HUES6 (cell line): ENCODE results near the gene DUSP7.
"Not testable (repeated sequence)": the region's sequence is repeated elsewhere in the genome, so short reads cannot be mapped to it uniquely, and the experiment has no call there.

Experiments
- H3K27ac ChIP-seq: 2 replicates; pipeline ENCODE4 v1.7.0; 2013; ENCODE audit warnings: low read depth, mild to moderate bottlenecking, low read length, inconsistent platforms
- H3K27me3 ChIP-seq: 2 replicates; pipeline ENCODE4 v1.6.1; 2013; ENCODE audit warnings: low read length; ENCODE audit not compliant: control insufficient read depth, insufficient read depth
- H3K36me3 ChIP-seq: 2 replicates; pipeline ENCODE4 v1.6.1; 2013; ENCODE audit warnings: low read length; ENCODE audit not compliant: control insufficient read depth, insufficient read depth
- H3K4me1 ChIP-seq: 2 replicates; pipeline ENCODE4 v1.6.1; 2013; ENCODE audit warnings: low read length; ENCODE audit not compliant: control insufficient read depth, insufficient read depth
- H3K4me3 ChIP-seq: 2 replicates; pipeline ENCODE4 v1.5.1; 2013; ENCODE audit warnings: low read depth, low read length
- H3K9ac ChIP-seq: one replicate; pipeline ENCODE4 v1.6.1; 2013; ENCODE audit warnings: mild to moderate bottlenecking, low read length
- H3K9me3 ChIP-seq: 2 replicates; pipeline ENCODE4 v1.6.1; 2013; ENCODE audit warnings: low read depth, low read length; ENCODE audit not compliant: control insufficient read depth, insufficient read depth

The DUSP7 gene

DNA sequence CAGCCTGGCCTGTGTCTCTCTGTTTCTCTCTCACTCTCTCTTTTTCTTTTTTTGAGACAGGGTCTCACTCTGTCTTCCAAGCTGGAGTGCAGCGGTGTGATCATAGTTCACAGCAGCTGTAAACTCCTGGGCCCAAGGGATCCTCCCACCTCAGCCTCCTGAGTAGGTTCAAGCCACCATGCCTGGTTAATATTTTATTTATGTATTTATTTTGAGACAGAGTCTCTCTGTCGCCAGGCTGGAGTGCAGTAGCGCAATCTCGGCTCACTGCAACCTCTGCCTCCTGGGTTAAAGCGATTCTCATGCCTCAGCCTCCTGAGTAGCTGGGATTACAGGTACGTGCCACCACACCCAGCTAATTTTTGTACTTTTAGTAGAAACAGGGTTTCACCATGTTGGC is 22.6 kb downstream of the DUSP7 start:
- not testable (repeated sequence) for H3K4me3 ChIP-seq, H3K9me3 ChIP-seq, H3K36me3 ChIP-seq, H3K9ac ChIP-seq, H3K27me3 ChIP-seq, H3K27ac ChIP-seq, H3K4me1 ChIP-seq

DNA sequence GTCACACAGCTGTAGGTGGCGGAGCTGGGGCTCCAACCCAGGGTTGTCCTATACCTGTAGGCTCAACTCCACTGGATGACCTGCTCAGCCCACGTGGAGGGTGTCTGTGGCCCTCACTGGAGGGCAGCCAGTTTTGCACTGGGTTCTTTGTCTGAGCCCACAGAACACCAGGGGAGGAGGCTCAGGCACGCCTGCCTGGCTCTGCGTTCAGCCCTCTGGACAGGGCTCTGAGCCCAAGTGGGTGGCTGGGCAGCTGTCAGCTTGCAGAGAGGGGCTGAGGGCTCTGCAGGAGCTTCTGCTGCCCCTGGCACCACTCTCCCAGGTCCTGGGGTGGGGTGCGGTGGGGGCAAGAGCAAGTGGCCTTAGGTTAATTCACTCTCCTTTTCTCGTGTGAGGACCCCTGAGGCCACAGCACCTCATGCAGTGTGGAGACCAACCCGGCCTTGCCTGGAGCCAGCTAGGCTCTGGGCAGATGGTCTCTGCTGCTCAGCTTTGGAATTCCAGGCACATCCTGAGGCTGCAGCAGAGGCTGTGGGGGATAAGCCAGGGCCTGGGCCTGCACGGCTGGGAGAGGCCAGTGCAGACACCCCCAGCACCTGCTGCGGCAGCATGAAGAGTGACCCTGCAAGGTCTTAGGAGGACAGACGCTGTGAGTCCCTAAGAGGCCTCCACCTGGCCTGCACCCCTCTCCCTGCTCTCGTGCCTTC is 23.5 kb downstream of the DUSP7 start:
- Histone ChIP-seq H3K27ac (no peak overlapping the region), H3K4me1 (no peaks in the 10 kb centered on the region; the same call in 1 of the 2 replicates), H3K9ac (no peak overlapping the region), H3K4me3 (no peak overlapping the region), H3K9me3 (no peaks in the 10 kb centered on the region), H3K27me3 (no peaks in the 10 kb centered on the region), H3K36me3 (no peaks in the 10 kb centered on the region)

DNA sequence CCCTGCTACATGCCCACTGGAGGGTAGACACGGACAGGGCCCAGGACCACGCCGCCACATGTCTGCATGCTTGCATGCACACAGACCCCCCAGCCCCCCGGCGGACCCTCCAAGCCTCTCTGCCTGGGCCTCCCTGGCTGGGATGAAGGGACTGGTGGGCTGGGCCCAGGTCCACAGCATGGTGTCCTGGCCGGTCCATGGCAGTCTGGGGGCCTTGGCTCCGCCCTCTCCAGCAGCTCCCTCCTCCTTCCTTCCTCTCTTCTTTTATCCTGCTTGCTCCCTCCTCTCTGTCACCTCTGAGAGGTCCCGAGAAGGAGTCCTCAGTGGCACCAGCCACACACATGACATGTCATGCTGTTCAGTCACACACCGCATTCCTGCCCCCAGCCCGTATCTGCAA is 24.5 kb downstream of the DUSP7 start:
- H3K9ac ChIP-seq: no peak overlapping the region
- H3K4me1 ChIP-seq: no peaks in the 10 kb centered on the region; the same call in 1 of the 2 replicates
- H3K9me3 ChIP-seq: no peaks in the 10 kb centered on the region
- H3K27me3 ChIP-seq: no peaks in the 10 kb centered on the region
- no peaks in the 10 kb centered on the region for H3K36me3 ChIP-seq
- H3K4me3 ChIP-seq: no peak overlapping the region
- H3K27ac ChIP-seq: no peak overlapping the region

DNA sequence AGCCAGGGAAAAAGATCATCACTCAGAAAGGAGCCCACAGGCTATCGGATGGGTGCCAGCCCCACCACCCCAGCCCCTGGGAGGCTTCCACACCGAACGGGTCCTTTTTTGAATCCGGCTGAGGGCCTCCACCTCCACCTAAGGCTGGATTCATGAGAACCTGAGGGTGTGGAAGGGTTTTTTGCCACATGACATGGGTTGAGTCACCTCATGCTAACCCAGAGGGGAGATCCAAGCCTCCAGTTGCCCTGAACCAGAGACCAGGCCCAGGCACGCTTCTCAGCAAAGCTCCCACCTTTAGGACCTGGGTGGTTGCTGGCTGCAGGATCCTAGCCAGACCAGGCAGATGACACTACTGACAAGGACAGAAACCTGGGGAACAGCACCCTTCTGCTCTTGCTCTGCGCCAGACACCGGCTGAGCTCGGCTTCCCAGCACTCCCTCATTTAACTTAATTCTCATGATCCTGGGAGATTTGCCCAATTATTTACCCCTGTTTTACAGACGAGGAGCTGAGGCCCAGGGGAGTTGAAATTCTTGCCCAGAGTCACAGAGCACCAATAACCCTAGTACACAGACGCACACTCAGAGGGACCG is 25.6 kb downstream of the DUSP7 start:
- no peak overlapping the region for H3K27ac ChIP-seq
- no peak overlapping the region for H3K9ac ChIP-seq
- H3K4me3 ChIP-seq: no peak overlapping the region
- H3K9me3 ChIP-seq: no peaks in the 10 kb centered on the region
- no peaks in the 10 kb centered on the region for H3K27me3 ChIP-seq
- no peaks in the 10 kb centered on the region; the same call in 1 of the 2 replicates for H3K4me1 ChIP-seq
- H3K36me3 ChIP-seq: no peaks in the 10 kb centered on the region

DNA sequence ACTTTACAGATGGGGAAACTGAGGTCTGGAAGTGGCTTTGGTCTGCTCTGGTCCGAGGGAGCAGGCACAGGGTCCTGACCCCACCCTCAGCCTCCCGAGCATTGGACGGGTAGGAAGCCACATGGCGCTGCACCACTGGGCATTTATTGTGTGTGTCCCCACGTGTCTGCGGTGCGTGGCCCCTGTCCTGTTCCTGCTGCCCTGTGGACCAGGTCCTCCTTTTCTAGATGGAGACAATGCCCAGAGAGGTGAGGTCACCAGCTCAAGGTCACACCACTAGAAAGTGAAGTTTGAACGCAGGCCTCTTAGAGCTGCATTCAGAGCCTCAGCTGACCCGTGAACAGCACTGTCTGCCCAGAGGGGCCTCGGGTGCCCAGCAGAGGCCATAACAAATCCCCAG is 26.8 kb downstream of the DUSP7 start:
- H3K9me3 ChIP-seq: no peaks in the 10 kb centered on the region
- no peaks in the 10 kb centered on the region for H3K27me3 ChIP-seq
- no peaks in the 10 kb centered on the region for H3K36me3 ChIP-seq
- no peak overlapping the region for H3K9ac ChIP-seq
- H3K27ac ChIP-seq: no peak overlapping the region
- no peaks in the 10 kb centered on the region; the same call in 1 of the 2 replicates for H3K4me1 ChIP-seq
- no peak overlapping the region for H3K4me3 ChIP-seq

DNA sequence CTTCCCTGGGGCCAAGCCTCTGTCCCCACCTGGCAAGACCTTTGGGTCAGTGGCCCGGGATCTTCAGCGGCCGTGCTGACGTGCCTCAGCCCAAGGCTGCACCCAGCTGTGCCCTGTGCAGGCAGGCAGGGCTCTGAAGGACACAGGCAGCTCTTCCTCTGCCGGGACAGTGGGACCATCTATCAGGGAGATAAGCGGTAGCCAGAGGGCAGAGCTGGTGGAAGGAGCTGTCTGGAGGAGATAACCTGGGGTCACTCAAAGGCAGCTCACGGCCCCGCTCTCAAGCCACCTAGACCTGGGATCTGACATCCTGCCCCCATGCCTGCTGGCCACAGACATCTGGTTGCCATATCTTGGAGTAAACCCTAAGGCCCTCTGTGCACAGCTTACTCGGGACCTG is 27.3 kb downstream of the DUSP7 start:
- Histone ChIP-seq H3K4me3 (no peak overlapping the region), H3K4me1 (no peaks in the 10 kb centered on the region; the same call in 1 of the 2 replicates), H3K36me3 (no peaks in the 10 kb centered on the region), H3K9ac (no peak overlapping the region), H3K27ac (no peak overlapping the region), H3K9me3 (no peaks in the 10 kb centered on the region), H3K27me3 (no peaks in the 10 kb centered on the region)

DNA sequence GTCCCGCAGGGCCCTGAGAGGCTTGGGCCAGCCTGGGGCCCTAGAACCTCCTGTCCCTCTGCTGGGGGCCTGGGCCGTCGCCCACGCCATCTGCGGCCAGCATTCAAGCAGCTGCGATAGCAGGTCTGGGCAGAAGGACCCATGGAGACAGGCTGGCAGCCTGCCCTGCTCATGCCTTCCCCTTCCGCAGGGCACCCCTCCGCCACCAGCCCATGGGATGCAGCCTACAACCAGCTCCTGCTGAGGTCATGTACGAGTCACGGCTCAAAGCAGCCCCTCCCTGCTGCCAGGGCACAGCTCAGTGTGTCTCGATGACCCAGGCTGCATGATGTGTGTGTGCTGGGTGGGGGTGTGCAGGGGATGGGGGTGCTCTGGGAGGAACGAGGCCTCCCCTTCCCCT is 27.8 kb downstream of the DUSP7 start:
- Histone ChIP-seq H3K9me3 (no peaks in the 10 kb centered on the region), H3K27me3 (no peaks in the 10 kb centered on the region), H3K9ac (no peak overlapping the region), H3K27ac (no peak overlapping the region), H3K4me3 (no peak overlapping the region), H3K36me3 (no peaks in the 10 kb centered on the region), H3K4me1 (no peaks in the 10 kb centered on the region; the same call in 1 of the 2 replicates)

DNA sequence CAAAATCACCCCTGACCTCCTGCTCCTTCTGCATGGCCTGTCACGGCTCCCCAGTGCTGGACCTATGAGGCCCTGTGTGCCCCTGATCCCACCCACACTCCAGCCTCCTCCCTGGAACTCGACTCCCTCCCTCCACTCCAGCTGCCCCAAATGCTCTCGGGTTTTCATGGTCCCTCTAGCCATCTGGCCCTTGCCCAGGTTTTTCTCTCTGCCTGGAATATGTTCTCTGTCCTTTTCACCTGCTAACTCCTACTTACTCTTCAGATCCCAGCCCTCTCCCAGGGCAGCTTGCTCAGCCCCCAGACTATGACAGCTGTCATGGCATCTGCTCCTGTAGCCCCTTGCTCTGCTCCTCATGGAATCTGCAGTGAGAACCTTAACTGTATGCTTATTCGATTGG is 30.3 kb downstream of the DUSP7 start:
- peaks cover 9% of the 10 kb centered on the region for H3K4me1 ChIP-seq
- no peaks in the 10 kb centered on the region for H3K36me3 ChIP-seq
- H3K27ac ChIP-seq: no peak overlapping the region
- H3K4me3 ChIP-seq: no peak overlapping the region
- no peak overlapping the region for H3K9ac ChIP-seq
- H3K27me3 ChIP-seq: no peaks in the 10 kb centered on the region
- H3K9me3 ChIP-seq: no peaks in the 10 kb centered on the region

DNA sequence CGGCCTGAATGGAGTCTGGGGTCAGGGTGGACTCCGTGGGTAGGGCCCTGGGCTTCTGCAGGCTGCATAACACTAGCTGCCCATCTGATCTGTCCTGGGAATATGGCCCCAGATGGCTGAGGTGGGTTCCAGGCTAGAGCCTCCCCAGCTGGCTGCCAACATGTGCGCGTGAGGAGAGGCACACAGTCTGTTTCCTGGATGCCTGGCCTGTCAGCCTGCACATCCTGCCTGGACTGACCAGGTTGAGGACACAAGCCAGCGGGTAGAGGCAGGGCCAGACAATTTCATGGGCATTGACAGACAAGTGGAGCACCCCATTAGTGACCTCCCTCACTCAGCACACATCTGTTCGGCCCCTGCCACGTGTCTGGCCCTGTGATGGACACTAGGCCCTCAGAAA is 30.9 kb downstream of the DUSP7 start:
- Histone ChIP-seq H3K27ac (no peak overlapping the region), H3K4me3 (no peak overlapping the region), H3K27me3 (no peaks in the 10 kb centered on the region), H3K4me1 (peaks cover 9% of the 10 kb centered on the region), H3K9me3 (no peaks in the 10 kb centered on the region), H3K36me3 (no peaks in the 10 kb centered on the region), H3K9ac (no peak overlapping the region)

DNA sequence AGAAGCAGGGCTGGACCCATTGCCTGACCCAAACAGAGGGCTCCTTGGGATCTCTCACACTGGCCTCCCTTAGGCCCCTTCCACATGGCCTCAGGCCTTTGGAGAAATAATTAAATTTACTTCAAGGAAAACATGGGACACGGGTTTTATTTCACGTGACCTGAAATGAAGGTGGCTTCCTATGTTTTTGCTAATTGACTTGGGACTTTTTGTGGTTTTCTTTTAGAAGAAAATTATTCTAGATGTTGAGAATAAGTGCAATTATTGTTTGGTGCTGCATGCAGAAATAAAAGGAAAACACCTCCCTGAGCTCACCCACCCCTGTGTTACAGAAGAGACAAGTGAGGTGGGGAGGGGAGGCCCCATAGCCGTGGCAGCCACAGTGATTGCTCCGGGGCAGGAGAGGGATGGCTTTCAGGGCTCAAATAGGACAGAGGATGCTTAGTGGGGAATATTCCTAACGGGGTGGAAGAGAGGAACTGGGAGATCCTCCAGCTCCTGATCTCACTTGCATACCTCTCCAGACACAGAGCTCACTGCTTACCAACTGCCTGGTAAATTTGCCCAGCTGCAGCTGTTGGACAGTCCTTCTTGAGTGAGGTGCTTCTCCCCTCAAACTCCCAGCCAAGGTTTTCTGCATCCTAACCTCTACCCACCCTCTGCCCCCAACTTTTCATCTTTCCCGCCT is 31.5 kb downstream of the DUSP7 start:
- Histone ChIP-seq H3K27me3 (no peaks in the 10 kb centered on the region), H3K27ac (no peak overlapping the region), H3K4me1 (peaks cover 9% of the 10 kb centered on the region), H3K9me3 (no peaks in the 10 kb centered on the region), H3K9ac (no peak overlapping the region), H3K36me3 (no peaks in the 10 kb centered on the region), H3K4me3 (no peak overlapping the region)
